T follicular helper cell (primary cell): ENCODE data around the gene MCRIP2.

ENCODE experiments used
- DNase-seq: peaks from one replicate; pipeline ENCODE4 v3.0.0-alpha.2; 2020; ENCODE audit warnings: low read depth

MCRIP2 gene

GRCh38 chr16:648071-648780 is 6.6 kb downstream of the MCRIP2 start:
- DNase-seq = no peak

GRCh38 chr16:648781-649589 is 7.4 kb downstream of the MCRIP2 start, which contains the start of gene WDR90:
Gene WDR90, plus strand, starts transcription at chr16:649365. Its CDS starts 52 bp downstream, at chr16:649417.
- peak; percentile 90 for DNase-seq

- no peak for DNase-seq
Measured at GRCh38 chr16:649631-650030, 8.0 kb downstream of the MCRIP2 start.

GRCh38 chr16:651844-652243 is 10.2 kb downstream of the MCRIP2 start:
- no peak for DNase-seq

- no peak for DNase-seq
Measured at GRCh38 chr16:652454-653305, 11.1 kb downstream of the MCRIP2 start.

GRCh38 chr16:654034-654433 is 12.4 kb downstream of the MCRIP2 start:
- DNase-seq = no peak

- DNase-seq = no peak
Measured at GRCh38 chr16:657487-657886, 15.9 kb downstream of the MCRIP2 start.

GRCh38 chr16:658679-659571 is 17.3 kb downstream of the MCRIP2 start:
- no peak for DNase-seq

GRCh38 chr16:659618-660017 is 18.0 kb downstream of the MCRIP2 start:
- no peak for DNase-seq

- no peak for DNase-seq
Measured at GRCh38 chr16:660132-660458, 18.5 kb downstream of the MCRIP2 start.

GRCh38 chr16:660459-661183 is 19.0 kb downstream of the MCRIP2 start:
- DNase-seq = peak; percentile 61

- DNase-seq = no peak
Measured at GRCh38 chr16:661184-661821, 19.7 kb downstream of the MCRIP2 start.

- DNase-seq = no peak
Measured at GRCh38 chr16:662095-662494, 20.5 kb downstream of the MCRIP2 start.

- no peak for DNase-seq
Measured at GRCh38 chr16:662597-662996, 21.0 kb downstream of the MCRIP2 start.

GRCh38 chr16:666572-666971 is 24.9 kb downstream of the MCRIP2 start:
- DNase-seq = no peak

GRCh38 chr16:667113-667779 is 25.6 kb downstream of the MCRIP2 start:
- no peak for DNase-seq

GRCh38 chr16:667780-668518 is 26.3 kb downstream of the MCRIP2 start, which contains the start of gene RHOT2:
Gene RHOT2, plus strand, starts transcription at chr16:668132. Its CDS starts 68 bp downstream, at chr16:668200.
- DNase-seq = peak; percentile 75

- DNase-seq = no peak
Measured at GRCh38 chr16:668519-669171, 27.0 kb downstream of the MCRIP2 start.
